Measurements from ENCODE around the gene TGM6. TPM values are rescaled to one million over a fixed set of nuclear protein-coding genes. Genes with fewer than 3 reads are reported as not detected.

Gene TGM6
- total RNA-seq, 1 experiment from 2014 or later = not detected

DNA sequence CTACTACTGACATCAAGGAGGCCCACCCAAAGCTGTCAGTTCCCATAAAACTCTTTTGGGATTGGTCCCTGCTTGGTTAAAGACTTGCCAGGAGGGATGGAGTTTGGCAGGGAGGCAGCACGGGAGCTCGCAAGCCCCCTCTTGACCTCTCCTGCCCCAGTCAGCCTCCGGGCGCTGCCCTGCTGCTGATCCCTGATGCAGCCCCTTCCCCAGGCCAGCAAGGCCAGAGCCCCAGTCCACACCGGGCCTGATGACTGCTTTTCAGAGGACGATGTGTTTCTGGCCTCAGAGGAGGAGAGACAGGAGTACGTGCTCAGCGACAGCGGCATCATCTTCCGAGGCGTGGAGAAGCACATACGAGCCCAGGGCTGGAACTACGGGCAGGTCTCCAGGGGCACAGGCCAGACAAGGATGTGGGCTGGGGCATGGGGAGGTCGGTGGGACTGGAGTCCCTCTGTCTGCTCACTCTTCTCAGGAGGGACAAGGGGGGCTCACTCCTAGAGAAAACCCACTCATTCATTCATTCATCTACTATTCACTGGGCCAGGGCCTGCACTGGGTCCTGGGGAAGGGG is 15.6 kb downstream of the TGM6 start (continued):
- TF ChIP-seq ARID4B (CRISPR knock-in tag; IDR thresholded peaks at IDR 0.05; ENCODE audit: borderline replicate concordance) = no peak
- TF ChIP-seq CTCF (IDR thresholded peaks at IDR 0.05) = no peak
- TF ChIP-seq TEAD1 (CRISPR knock-in tag; IDR thresholded peaks at IDR 0.05) = no peak
- no peak for TF ChIP-seq ZNF425 (CRISPR knock-in tag; conservative IDR thresholded peaks at IDR 0.05)
- TF ChIP-seq SP1 (CRISPR knock-in tag; conservative IDR thresholded peaks at IDR 0.05) = no peak
- no peak for TF ChIP-seq ZMAT4 (CRISPR knock-in tag; IDR thresholded peaks at IDR 0.05)
- no peak for TF ChIP-seq NFE2L1 (CRISPR knock-in tag; IDR thresholded peaks at IDR 0.05)
- TF ChIP-seq, protein P1, sequence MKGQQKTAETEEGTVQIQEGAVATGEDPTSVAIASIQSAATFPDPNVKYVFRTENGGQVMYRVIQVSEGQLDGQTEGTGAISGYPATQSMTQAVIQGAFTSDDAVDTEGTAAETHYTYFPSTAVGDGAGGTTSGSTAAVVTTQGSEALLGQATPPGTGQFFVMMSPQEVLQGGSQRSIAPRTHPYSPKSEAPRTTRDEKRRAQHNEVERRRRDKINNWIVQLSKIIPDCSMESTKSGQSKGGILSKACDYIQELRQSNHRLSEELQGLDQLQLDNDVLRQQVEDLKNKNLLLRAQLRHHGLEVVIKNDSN (CRISPR knock-in tag; IDR thresholded peaks at IDR 0.05) = no peak

DNA sequence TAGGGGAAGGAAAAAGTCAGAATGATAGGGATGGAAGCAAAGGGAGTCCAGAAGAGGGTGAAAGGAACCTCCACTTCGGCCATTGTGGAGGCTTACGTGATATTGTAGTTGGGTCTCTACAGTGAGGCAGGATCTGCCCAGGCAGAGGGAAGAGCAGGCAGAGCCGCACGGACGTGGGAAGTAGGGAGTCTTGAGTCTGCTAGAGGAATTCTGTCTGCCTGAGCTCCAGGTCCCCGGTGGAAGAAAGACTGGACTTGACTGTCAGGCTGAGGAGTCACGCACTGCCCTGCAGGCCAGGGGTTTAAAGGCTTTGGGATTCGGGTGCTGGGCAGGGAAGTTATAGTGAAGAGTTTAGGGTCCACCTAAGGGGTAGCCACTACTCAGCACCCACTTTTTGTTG is 16.4 kb downstream of the TGM6 start:
- Mint-ChIP-seq H3K27ac (no peak overlapping the region), H3K4me1 (no peaks in the 10 kb centered on the region), H3K27me3 (ENCODE audit: low read depth) (no peaks in the 10 kb centered on the region; the same call in 1 of the 2 replicates), H3K36me3 (no peaks in the 10 kb centered on the region), H3K9me3 (no peaks in the 10 kb centered on the region), H3K4me3 (no peak overlapping the region)
- ATAC-seq (no peak), DNase-seq (ENCODE audit: low spot score) (no peak)
- TF ChIP-seq CREM (CRISPR knock-in tag; IDR thresholded peaks at IDR 0.05) = no peak
- TF ChIP-seq ATF1 (CRISPR knock-in tag; IDR thresholded peaks at IDR 0.05) = no peak
- no peak for TF ChIP-seq MYBL2 (CRISPR knock-in tag; IDR thresholded peaks at IDR 0.05)
- no peak for TF ChIP-seq MXD4 (CRISPR knock-in tag; IDR thresholded peaks at IDR 0.05; ENCODE audit: borderline replicate concordance)
- TF ChIP-seq ZNF512 (CRISPR knock-in tag; IDR thresholded peaks at IDR 0.05; ENCODE audit: borderline replicate concordance) = no peak
- TF ChIP-seq OVOL2 (CRISPR knock-in tag; IDR thresholded peaks at IDR 0.05; ENCODE audit: borderline replicate concordance) = no peak
- no peak for TF ChIP-seq PRRX2 (CRISPR knock-in tag; IDR thresholded peaks at IDR 0.05)
- TF ChIP-seq ERG (CRISPR knock-in tag; IDR thresholded peaks at IDR 0.05) = no peak
- TF ChIP-seq SP1 (CRISPR knock-in tag; conservative IDR thresholded peaks at IDR 0.05) = no peak
- TF ChIP-seq JAZF1 (CRISPR knock-in tag; IDR thresholded peaks at IDR 0.05) = no peak
- TF ChIP-seq, protein P2, sequence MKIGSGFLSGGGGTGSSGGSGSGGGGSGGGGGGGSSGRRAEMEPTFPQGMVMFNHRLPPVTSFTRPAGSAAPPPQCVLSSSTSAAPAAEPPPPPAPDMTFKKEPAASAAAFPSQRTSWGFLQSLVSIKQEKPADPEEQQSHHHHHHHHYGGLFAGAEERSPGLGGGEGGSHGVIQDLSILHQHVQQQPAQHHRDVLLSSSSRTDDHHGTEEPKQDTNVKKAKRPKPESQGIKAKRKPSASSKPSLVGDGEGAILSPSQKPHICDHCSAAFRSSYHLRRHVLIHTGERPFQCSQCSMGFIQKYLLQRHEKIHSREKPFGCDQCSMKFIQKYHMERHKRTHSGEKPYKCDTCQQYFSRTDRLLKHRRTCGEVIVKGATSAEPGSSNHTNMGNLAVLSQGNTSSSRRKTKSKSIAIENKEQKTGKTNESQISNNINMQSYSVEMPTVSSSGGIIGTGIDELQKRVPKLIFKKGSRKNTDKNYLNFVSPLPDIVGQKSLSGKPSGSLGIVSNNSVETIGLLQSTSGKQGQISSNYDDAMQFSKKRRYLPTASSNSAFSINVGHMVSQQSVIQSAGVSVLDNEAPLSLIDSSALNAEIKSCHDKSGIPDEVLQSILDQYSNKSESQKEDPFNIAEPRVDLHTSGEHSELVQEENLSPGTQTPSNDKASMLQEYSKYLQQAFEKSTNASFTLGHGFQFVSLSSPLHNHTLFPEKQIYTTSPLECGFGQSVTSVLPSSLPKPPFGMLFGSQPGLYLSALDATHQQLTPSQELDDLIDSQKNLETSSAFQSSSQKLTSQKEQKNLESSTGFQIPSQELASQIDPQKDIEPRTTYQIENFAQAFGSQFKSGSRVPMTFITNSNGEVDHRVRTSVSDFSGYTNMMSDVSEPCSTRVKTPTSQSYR (CRISPR knock-in tag; IDR thresholded peaks at IDR 0.05) = no peak
- ChIA-PET CTCF (interaction anchor here (1.0 to 4.6 kb wide), 2 partner anchors 10 to 55 kb away, joined by 4 to 24 read pairs; no protein-coding TSS in a partner anchor), POLR2A (no interaction called here)

Data from WTC11 (cell line).